D341Med (cell line): ENCODE data around the gene UBE2L3.
A peak's percentile ranks its signal among the peaks of the same experiment; 100 is the strongest.
"Not testable (repeated sequence)": the region's sequence is repeated elsewhere in the genome, so short reads cannot be mapped to it uniquely, and the experiment has no call there.

Source experiments
- DNase-seq: peaks from one replicate; pipeline ENCODE4 v3.0.0; 2012; ENCODE audit warnings: low spot score

The UBE2L3 gene

GRCh38 chr22:21599053-21599893 lies 31.8 kb downstream of the UBE2L3 start:
- peak; percentile 14 for DNase-seq

- DNase-seq = no peak
Observed at GRCh38 chr22:21602579-21602978, 35.1 kb downstream of the UBE2L3 start.

- no peak for DNase-seq
Observed at GRCh38 chr22:21603973-21604372, 36.5 kb downstream of the UBE2L3 start.

- no peak for DNase-seq
Observed at GRCh38 chr22:21605887-21606564, 38.5 kb downstream of the UBE2L3 start.

GRCh38 chr22:21606775-21607174 lies 39.3 kb downstream of the UBE2L3 start:
- no peak for DNase-seq

- not testable (repeated sequence) for DNase-seq
Observed at GRCh38 chr22:21609556-21610157, 42.1 kb downstream of the UBE2L3 start.

- DNase-seq = peak; percentile 15
Observed at GRCh38 chr22:21611210-21611977, 43.9 kb downstream of the UBE2L3 start.

GRCh38 chr22:21612858-21613257 lies 45.3 kb downstream of the UBE2L3 start:
- DNase-seq = peak; percentile 14

GRCh38 chr22:21613553-21614233 lies 46.2 kb downstream of the UBE2L3 start:
- peak; percentile 21 for DNase-seq

GRCh38 chr22:21615731-21616130 lies 48.2 kb downstream of the UBE2L3 start:
- no peak for DNase-seq

- not testable (repeated sequence) for DNase-seq
Observed at GRCh38 chr22:21617337-21617736, 49.8 kb downstream of the UBE2L3 start.

GRCh38 chr22:21621025-21621424 lies 53.5 kb downstream of the UBE2L3 start:
- no peak for DNase-seq

GRCh38 chr22:21622011-21622918 lies 54.8 kb downstream of the UBE2L3 start:
- no peak for DNase-seq

- no peak for DNase-seq
Observed at GRCh38 chr22:21622919-21623647, 55.6 kb downstream of the UBE2L3 start.

- DNase-seq = peak; percentile 14
Observed at GRCh38 chr22:21623648-21623970, 56.1 kb downstream of the UBE2L3 start.

GRCh38 chr22:21624120-21624879 lies 56.8 kb downstream of the UBE2L3 start:
- peak; percentile 55 for DNase-seq

GRCh38 chr22:21624880-21625791 lies 57.6 kb downstream of the UBE2L3 start:
- DNase-seq = peak; percentile 17

- no peak for DNase-seq
Observed at GRCh38 chr22:21626073-21626734, 58.7 kb downstream of the UBE2L3 start.
